Stimulated activated naive CD8-positive, alpha-beta T cell treated with anti-CD3 and anti-CD28 coated beads, Interleukin-15, Interleukin-2, amounts not matched to agents 100 U/mL and 50 U/mL, for 24 hours (primary cell): ENCODE measurements around the gene ITGB6.
A peak's percentile ranks its signal among the peaks of the same experiment; 100 is the strongest.
"Not testable (repeated sequence)": the region's sequence is repeated elsewhere in the genome, so short reads cannot be mapped to it uniquely, and the experiment has no call there.

Experiments
- ATAC-seq: fragments of 150-1000 bp; cut with Tn5 transposase; one replicate; pipeline ENCODE4 v1.10.0; 2021
- DNase-seq: peaks from one replicate; pipeline ENCODE4 v3.0.0; 2021

ITGB6 gene

GRCh38 chr2:160181146-160181836 lies 18.8 kb downstream of the ITGB6 start:
- DNase-seq = peak; percentile 15
- not testable (repeated sequence) for ATAC-seq

- not testable (repeated sequence) for DNase-seq, ATAC-seq
Measured at GRCh38 chr2:160180690-160181089, 19.4 kb downstream of the ITGB6 start.

GRCh38 chr2:160180172-160180571 lies 19.9 kb downstream of the ITGB6 start:
- no peak for DNase-seq
- no peak for ATAC-seq

GRCh38 chr2:160175169-160176134 lies 24.6 kb downstream of the ITGB6 start:
- DNase-seq (no peak), ATAC-seq (no peak)

GRCh38 chr2:160174322-160174721 lies 25.8 kb downstream of the ITGB6 start:
- no peak for ATAC-seq
- no peak for DNase-seq

GRCh38 chr2:160169988-160170387 lies 30.1 kb downstream of the ITGB6 start:
- DNase-seq (no peak), ATAC-seq (no peak)

- no peak for DNase-seq
- ATAC-seq = no peak
Measured at GRCh38 chr2:160169471-160169870, 30.6 kb downstream of the ITGB6 start.

GRCh38 chr2:160168878-160169277 lies 31.2 kb downstream of the ITGB6 start:
- DNase-seq (no peak), ATAC-seq (no peak)

GRCh38 chr2:160167089-160167740 lies 32.9 kb downstream of the ITGB6 start:
- no peak for ATAC-seq
- no peak for DNase-seq

GRCh38 chr2:160165996-160166395 lies 34.1 kb downstream of the ITGB6 start:
- DNase-seq (no peak), ATAC-seq (no peak)

GRCh38 chr2:160165081-160165480 lies 35.0 kb downstream of the ITGB6 start:
- no peak for ATAC-seq
- no peak for DNase-seq

- DNase-seq (no peak), ATAC-seq (no peak)
Measured at GRCh38 chr2:160157861-160158829, 41.9 kb downstream of the ITGB6 start.

GRCh38 chr2:160156665-160157064 lies 43.4 kb downstream of the ITGB6 start:
- DNase-seq = no peak
- ATAC-seq = no peak

GRCh38 chr2:160156100-160156499 lies 44.0 kb downstream of the ITGB6 start:
- DNase-seq (no peak), ATAC-seq (no peak)

- ATAC-seq, DNase-seq: not testable (repeated sequence)
Measured at GRCh38 chr2:160148419-160148818, 51.7 kb downstream of the ITGB6 start.

- ATAC-seq (no peak), DNase-seq (no peak)
Measured at GRCh38 chr2:160145471-160145870, 54.6 kb downstream of the ITGB6 start.

- DNase-seq (no peak), ATAC-seq (no peak)
Measured at GRCh38 chr2:160144280-160144990, 55.6 kb downstream of the ITGB6 start.

GRCh38 chr2:160142472-160142871 lies 57.6 kb downstream of the ITGB6 start:
- no peak for ATAC-seq

GRCh38 chr2:160141912-160142311 lies 58.2 kb downstream of the ITGB6 start:
- DNase-seq (no peak), ATAC-seq (no peak)

More at GRCh38 chr2:160142472-160142871, 57.6 kb downstream of the ITGB6 start:
- DNase-seq = no peak

- no peak for DNase-seq
- no peak for ATAC-seq
Measured at GRCh38 chr2:160141419-160141818, 58.7 kb downstream of the ITGB6 start.

- ATAC-seq (no peak), DNase-seq (no peak)
Measured at GRCh38 chr2:160140471-160140870, 59.6 kb downstream of the ITGB6 start.
